Panc1 (cell line): ENCODE results near the gene GGCX.

ENCODE experiments used
- POLR2AphosphoS5 ChIP-seq: IDR thresholded peaks from 2 replicates; pipeline ENCODE4 v1.6.1; 2012; ENCODE audit warnings: mild to moderate bottlenecking, low read depth, low read length, moderate library complexity
- SIN3A ChIP-seq: IDR thresholded peaks from 2 replicates; pipeline ENCODE4 v1.6.1; 2012; ENCODE audit warnings: low read depth, mild to moderate bottlenecking, low read length, moderate library complexity, borderline replicate concordance; ENCODE audit not compliant: insufficient read depth
- TF ChIP-seq, protein P1 (sequence below): fragments of 450-650 bp; IDR thresholded peaks from 2 replicates; pipeline ENCODE4 v1.5.1; 2017; ENCODE audit warnings: mild to moderate bottlenecking

- TF ChIP-seq, protein P1, sequence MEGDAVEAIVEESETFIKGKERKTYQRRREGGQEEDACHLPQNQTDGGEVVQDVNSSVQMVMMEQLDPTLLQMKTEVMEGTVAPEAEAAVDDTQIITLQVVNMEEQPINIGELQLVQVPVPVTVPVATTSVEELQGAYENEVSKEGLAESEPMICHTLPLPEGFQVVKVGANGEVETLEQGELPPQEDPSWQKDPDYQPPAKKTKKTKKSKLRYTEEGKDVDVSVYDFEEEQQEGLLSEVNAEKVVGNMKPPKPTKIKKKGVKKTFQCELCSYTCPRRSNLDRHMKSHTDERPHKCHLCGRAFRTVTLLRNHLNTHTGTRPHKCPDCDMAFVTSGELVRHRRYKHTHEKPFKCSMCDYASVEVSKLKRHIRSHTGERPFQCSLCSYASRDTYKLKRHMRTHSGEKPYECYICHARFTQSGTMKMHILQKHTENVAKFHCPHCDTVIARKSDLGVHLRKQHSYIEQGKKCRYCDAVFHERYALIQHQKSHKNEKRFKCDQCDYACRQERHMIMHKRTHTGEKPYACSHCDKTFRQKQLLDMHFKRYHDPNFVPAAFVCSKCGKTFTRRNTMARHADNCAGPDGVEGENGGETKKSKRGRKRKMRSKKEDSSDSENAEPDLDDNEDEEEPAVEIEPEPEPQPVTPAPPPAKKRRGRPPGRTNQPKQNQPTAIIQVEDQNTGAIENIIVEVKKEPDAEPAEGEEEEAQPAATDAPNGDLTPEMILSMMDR: no peak
- no peak for TF ChIP-seq POLR2AphosphoS5
- no peak for TF ChIP-seq SIN3A
These were observed 46.2 kb upstream of the GGCX start for GRCh38 chr2:85607268-85608215.
